ENCODE results near the gene FAM13B. TPM values are rescaled to one million over a fixed set of nuclear protein-coding genes. Genes with fewer than 3 reads are reported as not detected.

Gene FAM13B
- total RNA-seq, 1 experiment from 2014 or later = 33.7 TPM

DNA sequence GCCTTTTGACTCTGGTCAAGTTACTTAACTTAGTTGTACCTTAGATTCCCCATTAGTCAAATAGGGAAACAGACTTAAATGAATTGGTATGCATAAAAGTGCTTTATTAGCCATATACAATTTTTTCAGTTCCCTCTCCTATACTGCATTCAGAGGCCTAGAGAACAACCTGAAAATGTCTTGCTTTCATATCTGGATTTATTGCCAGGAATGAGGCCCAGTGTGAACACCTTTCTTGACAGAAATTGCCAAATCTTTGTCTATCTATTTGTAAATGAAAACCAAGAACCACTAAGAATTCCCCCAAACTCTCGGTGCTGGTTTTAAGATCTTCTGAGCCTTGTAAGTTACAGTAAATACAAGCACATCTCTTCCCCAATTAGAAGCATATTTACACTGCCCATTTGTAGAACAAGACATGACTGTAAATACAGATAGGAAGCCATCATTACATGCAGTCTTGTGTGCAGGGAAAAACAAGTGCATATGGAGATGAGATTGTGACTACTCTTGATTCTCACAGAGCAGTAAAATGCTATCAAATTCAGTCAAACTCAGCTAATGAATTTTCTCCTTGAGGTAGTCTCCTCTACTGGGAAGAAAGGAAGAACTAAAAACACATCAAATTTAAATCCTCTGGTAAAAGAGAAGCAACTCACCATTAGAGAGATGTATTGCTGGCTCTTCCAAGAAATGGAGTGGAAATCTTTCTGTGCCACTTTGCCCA lies 5.2 kb upstream of the FAM13B start:
- TF ChIP-seq CTCF (IDR thresholded peaks at IDR 0.05; ENCODE audit: unreplicated experiment) = no peak
- CTCF ChIA-PET = interaction anchor here (0.6 to 12.0 kb wide), 14 partner anchors 9 to 408 kb away, joined by 3 to 213 read pairs (median 18); no protein-coding TSS in a partner anchor

DNA sequence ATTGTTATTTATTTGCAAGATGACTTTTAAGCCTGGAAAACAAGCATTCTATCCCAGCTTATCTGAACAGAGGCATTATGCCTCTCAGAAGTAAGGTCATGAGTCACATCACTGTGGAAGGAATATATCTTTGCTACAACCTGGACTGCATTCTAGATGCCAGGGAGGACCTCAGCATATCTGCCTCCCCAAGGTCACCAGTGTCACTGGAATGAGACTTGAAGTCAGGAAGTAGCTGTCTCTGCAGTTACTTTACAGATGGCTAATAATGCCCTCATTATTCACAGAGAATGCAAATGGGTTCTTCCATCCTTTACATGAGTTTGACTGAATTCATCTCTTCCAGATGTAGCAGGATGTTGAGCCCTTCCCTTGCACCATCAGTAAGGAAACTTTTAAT lies 4.4 kb upstream of the FAM13B start:
- peaks cover 9% of the 10 kb centered on the region for H3K36me3 Mint-ChIP-seq (ENCODE audit: insufficient read depth, unreplicated experiment)
- POLR2A ChIA-PET = interaction anchor here (1.1 to 3.1 kb wide), 2 partner anchors 31 to 96 kb away, joined by 4 to 11 read pairs; no protein-coding TSS in a partner anchor
- no peak for TF ChIP-seq CTCF (IDR thresholded peaks at IDR 0.05; ENCODE audit: unreplicated experiment)
- no peaks in the 10 kb centered on the region for H3K27me3 Mint-ChIP-seq (ENCODE audit: insufficient read depth, unreplicated experiment)
- H3K4me1 Mint-ChIP-seq (ENCODE audit: insufficient read depth, unreplicated experiment) = peaks cover 13% of the 10 kb centered on the region
- no TSS peak for BruUV-seq (replicated peaks)
- H3K9me3 Mint-ChIP-seq (ENCODE audit: unreplicated experiment) = no peaks in the 10 kb centered on the region
- CTCF ChIA-PET = interaction anchor here (0.6 to 12.0 kb wide), 14 partner anchors 10 to 258 kb away, joined by 3 to 213 read pairs (median 17); no protein-coding TSS in a partner anchor
- intact Hi-C loops (cut with micrococcal nuclease) = loop anchor here (10.0 kb wide), 1 partner anchor 412 kb away; no protein-coding TSS in a partner anchor
- H3K4me3 Mint-ChIP-seq (ENCODE audit: unreplicated experiment) = no peak overlapping the region
- no peak overlapping the region for H3K27ac Mint-ChIP-seq (ENCODE audit: low read depth, unreplicated experiment)
- DNase-seq (ENCODE audit: unreplicated experiment) = no peak

More for the DNA sequence above, 5.2 kb upstream of the FAM13B start:
- H3K27me3 Mint-ChIP-seq (ENCODE audit: insufficient read depth, unreplicated experiment) = no peaks in the 10 kb centered on the region
- POLR2A ChIA-PET = interaction anchor here (0.9 to 3.1 kb wide), 4 partner anchors 16 to 95 kb away, joined by 3 to 11 read pairs (median 4); no protein-coding TSS in a partner anchor
- H3K36me3 Mint-ChIP-seq (ENCODE audit: insufficient read depth, unreplicated experiment) = peaks cover 6% of the 10 kb centered on the region
- BruUV-seq (replicated peaks) = no TSS peak
- H3K4me3 Mint-ChIP-seq (ENCODE audit: unreplicated experiment) = no peak overlapping the region
- DNase-seq (ENCODE audit: unreplicated experiment) = no peak
- no peaks in the 10 kb centered on the region for H3K9me3 Mint-ChIP-seq (ENCODE audit: unreplicated experiment)
- no peak overlapping the region for H3K27ac Mint-ChIP-seq (ENCODE audit: low read depth, unreplicated experiment)
- intact Hi-C loops (cut with micrococcal nuclease) = loop anchor here (10.0 kb wide), 1 partner anchor 413 kb away; no protein-coding TSS in a partner anchor
- peaks cover 13% of the 10 kb centered on the region for H3K4me1 Mint-ChIP-seq (ENCODE audit: insufficient read depth, unreplicated experiment)

GRCh38 chr5:138035605-138036537 lies 3.0 kb upstream of the FAM13B start:
- ChIA-PET CTCF (interaction anchor here (0.6 to 12.0 kb wide), 79 partner anchors 9 to 1823 kb away, joined by 3 to 213 read pairs (median 5); partner anchors contain the start of genes BRD8, CDC23, KIF20A and NME5), POLR2A (interaction anchor here (0.6 to 3.1 kb wide), 13 partner anchors 21 to 958 kb away, joined by 3 to 11 read pairs (median 3); partner anchors contain the start of genes BRD8 and CDC23)
- Mint-ChIP-seq H3K4me3 (ENCODE audit: unreplicated experiment) (no peak overlapping the region), H3K27me3 (ENCODE audit: insufficient read depth, unreplicated experiment) (no peaks in the 10 kb centered on the region), H3K4me1 (ENCODE audit: insufficient read depth, unreplicated experiment) (peaks cover 26% of the 10 kb centered on the region), H3K27ac (ENCODE audit: low read depth, unreplicated experiment) (peak overlapping the region; percentile 4), H3K36me3 (ENCODE audit: insufficient read depth, unreplicated experiment) (peaks cover 20% of the 10 kb centered on the region), H3K9me3 (ENCODE audit: unreplicated experiment) (no peaks in the 10 kb centered on the region)
- peak; percentile 93 for TF ChIP-seq CTCF (IDR thresholded peaks at IDR 0.05; ENCODE audit: unreplicated experiment)
- no TSS peak for BruUV-seq (replicated peaks)
- intact Hi-C loops (cut with micrococcal nuclease) = loop anchor here (1.0 to 10.0 kb wide), 4 partner anchors 32 to 411 kb away; no protein-coding TSS in a partner anchor
- DNase-seq (ENCODE audit: unreplicated experiment) = peak; percentile 96
